ENCODE results near the gene GPR146. TPM values are rescaled to one million over a fixed set of nuclear protein-coding genes. Genes with fewer than 3 reads are reported as not detected.

Gene GPR146
- total and polyA plus RNA-seq, 2 of the 8 experiments (the other 6 are each of a cell fraction or from before 2014, with no cell fraction given) = 1.8 to 2.7 TPM

- POLR2A ChIA-PET (ENCODE audit: partially characterized antibody) = interaction anchor here (1.1 to 1.7 kb wide), 3 partner anchors 21 to 47 kb away, joined by 3 to 4 read pairs (median 4); partner anchors contain the start of gene COX19
- TF ChIP-seq CHD1 (IDR thresholded peaks at IDR 0.05; ENCODE audit: low read depth, low read length) (no peak), SRF (IDR thresholded peaks at IDR 0.05; ENCODE audit: low read depth, low read length) (no peak), RNF2 (IDR thresholded peaks at IDR 0.05; ENCODE audit: borderline replicate concordance, low read depth, low read length, missing control alignments, poor library complexity, severe bottlenecking) (no peak), SUZ12 (IDR thresholded peaks at IDR 0.05; ENCODE audit: low read length) (no peak), GTF2F1 (IDR thresholded peaks at IDR 0.05; ENCODE audit: borderline replicate concordance, low read depth, low read length) (no peak), BCL11A (IDR thresholded peaks at IDR 0.05; ENCODE audit: low read depth in 2 of 2, low read length in 2 of 2) (no peak), TEAD4 (IDR thresholded peaks at IDR 0.05; ENCODE audit: low read depth, low read length) (no peak), JUND (IDR thresholded peaks at IDR 0.05; ENCODE audit: low read length) (no peak), ASH2L (IDR thresholded peaks at IDR 0.05; ENCODE audit: low read length) (no peak), POLR2AphosphoS5 (IDR thresholded peaks at IDR 0.05; ENCODE audit: low read depth, low read length) (no peak), SIN3A (conservative IDR thresholded peaks at IDR 0.05 in 1 of 2, IDR thresholded peaks at IDR 0.05 in 1 of 2; ENCODE audit: low read depth in 1 of 2, low read length in 2 of 2) (no peak), CBX5 (IDR thresholded peaks at IDR 0.05; ENCODE audit: low read depth, low read length) (no peak), CEBPB (IDR thresholded peaks at IDR 0.05; ENCODE audit: low read depth, low read length) (no peak)
Observed at GRCh38 chr7:996079-996872, 48.1 kb upstream of the GPR146 start.

More at GRCh38 chr7:996079-996872, 48.1 kb upstream of the GPR146 start:
- H3K36me3 ChIP-seq (ENCODE audit: control insufficient read depth in 2 of 4, insufficient read depth in 4 of 4, low read length in 3 of 4) = no peaks in the 10 kb centered on the region
- H3K9me3 ChIP-seq (ENCODE audit: insufficient read depth in 2 of 2, low read depth in 1 of 2, low read length in 1 of 2) = no peaks in the 10 kb centered on the region
- no peak overlapping the region for H3K18ac ChIP-seq (ENCODE audit: extremely low read depth, low read length)
- no peak overlapping the region for H2BK20ac ChIP-seq (ENCODE audit: low read length)
- H3K4ac ChIP-seq (replicated peaks; ENCODE audit: insufficient read length, low read depth, low read length) = no peak overlapping the region
- no peak overlapping the region for H2BK120ac ChIP-seq (replicated peaks; ENCODE audit: low read depth, low read length)
- H3K79me1 ChIP-seq (ENCODE audit: low read depth, low read length) = no peaks in the 10 kb centered on the region
- no peak for FAIRE-seq
- no peak overlapping the region for H3K14ac ChIP-seq (ENCODE audit: insufficient read length)
- 96% methylated on average over 31 of the region's 38 CpGs; no CpG with 5 or more reads in 1 of the 2 experiments for WGBS, 2 experiments (ENCODE audit: extremely low coverage in 1 of 2, insufficient coverage in 1 of 2, insufficient read length in 1 of 2, insufficient replicate concordance in 2 of 2, low coverage in 1 of 2, low lambda C conversion rate in 2 of 2, missing lambda C conversion rate in 1 of 2)
- H4K20me1 ChIP-seq (replicated peaks in 1 of 2; ENCODE audit: control insufficient read depth in 1 of 2, insufficient read depth in 2 of 2, low read length in 2 of 2) = peaks cover 0 to 2% of the 10 kb centered on the region in 2 experiments
- no peak overlapping the region for H3K23ac ChIP-seq (ENCODE audit: insufficient read length)
- H3K27ac ChIP-seq (ENCODE audit: low read depth, low read length) = no peak overlapping the region; the same call in 1 of the 2 replicates
- H2AFZ ChIP-seq (ENCODE audit: low read length) = no peak overlapping the region
- H3K23me2 ChIP-seq (ENCODE audit: low read depth, low read length) = no peaks in the 10 kb centered on the region
- H3K9ac ChIP-seq (replicated peaks in 1 of 4; ENCODE audit: extremely low read depth in 1 of 4, low read depth in 3 of 4, low read length in 3 of 4) = no peak overlapping the region
- no peak overlapping the region for H2AK5ac ChIP-seq (ENCODE audit: low read depth, low read length)
- DNase-seq (ENCODE audit: low read depth in 1 of 2, low spot score in 2 of 2) = no peak
- H4K8ac ChIP-seq (ENCODE audit: extremely low read depth, insufficient read depth, low read length) = peak overlapping the region; percentile 20; the same call in 1 of the 2 replicates
- H3K56ac ChIP-seq (replicated peaks; ENCODE audit: insufficient read length, low read depth, low read length) = no peak overlapping the region
- H3K4me3 ChIP-seq (ENCODE audit: extremely low read depth in 1 of 4, insufficient read depth in 2 of 4, low read depth in 3 of 4, low read length in 4 of 4) = no peak overlapping the region
- H4K91ac ChIP-seq (replicated peaks; ENCODE audit: insufficient read length, low read length) = no peak overlapping the region
- CTCF ChIA-PET (ENCODE audit: partially characterized antibody) = interaction anchor here (0.5 to 10.0 kb wide), 16 partner anchors 8 to 595 kb away, joined by 3 to 143 read pairs (median 8); partner anchors contain the start of gene GPR146
- peaks cover 0 to 8% (median 4%) of the 10 kb centered on the region in 4 experiments; a peak in 5 of 7 replicates for H3K4me1 ChIP-seq (replicated peaks in 1 of 4; ENCODE audit: control insufficient read depth in 3 of 4, insufficient read depth in 4 of 4, low read length in 3 of 4)
- H2BK5ac ChIP-seq (ENCODE audit: low read depth, low read length) = no peak overlapping the region; the same call in 1 of the 2 replicates
- H3K4me2 ChIP-seq (ENCODE audit: insufficient read depth in 1 of 2, low read depth in 2 of 2, low read length in 2 of 2) = no peak overlapping the region
- no peak overlapping the region for H4K5ac ChIP-seq (ENCODE audit: insufficient read length, low read depth, low read length)
- no peak overlapping the region for H2BK15ac ChIP-seq (ENCODE audit: low read length)
- no peak overlapping the region for H2BK12ac ChIP-seq (ENCODE audit: low read depth, low read length)
- no peaks in the 10 kb centered on the region for H3K27me3 ChIP-seq (replicated peaks in 1 of 4; ENCODE audit: control insufficient read depth in 3 of 4, extremely low read depth in 1 of 4, insufficient read depth in 3 of 4, low read length in 3 of 4)
- H3K79me2 ChIP-seq (ENCODE audit: control insufficient read depth in 1 of 2, insufficient read depth in 2 of 2, low read length in 2 of 2) = no peaks in the 10 kb centered on the region

Data from H1 (cell line).